SH-SY5Y (cell line): Measurements from ENCODE around the gene PPP1R12B.

Experiments used
- GATA2 ChIP-seq: IDR thresholded peaks from 2 replicates; pipeline ENCODE4 v1.6.1; 2011; ENCODE audit warnings: mild to moderate bottlenecking, low read depth, low read length
- GATA3 ChIP-seq: IDR thresholded peaks from 2 replicates; pipeline ENCODE4 v1.6.1; 2011; ENCODE audit warnings: low read depth, mild to moderate bottlenecking, low read length, moderate library complexity

Gene PPP1R12B

DNA sequence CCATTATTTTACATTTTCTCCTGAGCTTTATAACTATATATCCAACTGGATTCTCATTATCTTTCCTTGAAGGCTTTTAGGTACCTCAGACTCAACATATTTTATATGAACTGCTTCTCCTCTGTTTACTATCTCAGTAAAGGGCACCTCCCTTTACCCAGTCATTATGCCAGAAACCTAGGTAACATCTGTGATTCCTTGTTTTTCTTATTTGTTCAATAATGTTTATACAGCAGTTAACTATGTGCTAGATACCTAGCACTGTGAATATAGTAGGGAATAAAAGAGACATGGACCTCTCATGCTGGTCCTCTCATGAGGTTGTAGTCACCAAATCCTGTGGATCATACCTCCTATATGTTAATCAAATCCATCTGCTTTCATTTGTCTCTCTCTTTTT lies 25.6 kb downstream of the PPP1R12B start:
- TF ChIP-seq GATA3 (no peak), GATA2 (no peak)

DNA sequence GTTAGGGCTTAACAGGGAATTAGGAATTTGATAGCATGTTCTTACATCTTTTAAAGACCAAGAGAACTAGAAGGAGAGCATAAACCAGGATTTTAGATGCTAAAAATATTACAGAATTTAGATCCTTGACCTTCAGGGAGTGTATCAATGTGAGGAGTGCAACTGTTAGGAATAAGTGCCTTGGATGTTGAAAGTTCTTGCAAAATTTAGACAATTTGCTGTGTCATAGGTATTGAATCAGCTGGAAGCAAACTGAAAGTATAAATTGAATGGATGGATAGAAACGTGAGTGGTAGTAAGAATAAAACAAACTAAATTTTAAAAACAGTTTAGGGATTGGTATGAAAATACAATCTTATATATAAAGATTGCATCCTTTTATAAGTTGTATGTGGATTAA lies 27.7 kb downstream of the PPP1R12B start:
- TF ChIP-seq GATA3 (no peak), GATA2 (no peak)

DNA sequence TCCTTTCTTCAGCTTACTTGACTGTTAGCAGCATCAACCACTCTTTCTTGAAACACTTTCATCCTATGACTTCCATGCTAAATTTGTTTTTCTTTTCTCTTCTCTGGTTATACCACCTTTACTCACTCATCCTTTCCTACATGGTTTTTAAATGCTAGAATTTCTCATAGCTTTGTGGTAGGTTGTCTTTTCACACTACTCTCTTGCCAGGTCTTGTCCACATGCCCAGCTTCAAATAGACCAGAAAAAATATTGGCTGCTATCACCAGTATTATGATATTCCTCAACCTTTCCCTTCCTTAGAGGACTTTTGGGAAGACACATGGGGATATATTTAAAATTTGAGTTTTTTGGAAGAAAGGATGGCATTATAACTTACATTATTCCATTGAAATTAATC lies 48.8 kb downstream of the PPP1R12B start:
- TF ChIP-seq GATA3 (no peak), GATA2 (no peak)

DNA sequence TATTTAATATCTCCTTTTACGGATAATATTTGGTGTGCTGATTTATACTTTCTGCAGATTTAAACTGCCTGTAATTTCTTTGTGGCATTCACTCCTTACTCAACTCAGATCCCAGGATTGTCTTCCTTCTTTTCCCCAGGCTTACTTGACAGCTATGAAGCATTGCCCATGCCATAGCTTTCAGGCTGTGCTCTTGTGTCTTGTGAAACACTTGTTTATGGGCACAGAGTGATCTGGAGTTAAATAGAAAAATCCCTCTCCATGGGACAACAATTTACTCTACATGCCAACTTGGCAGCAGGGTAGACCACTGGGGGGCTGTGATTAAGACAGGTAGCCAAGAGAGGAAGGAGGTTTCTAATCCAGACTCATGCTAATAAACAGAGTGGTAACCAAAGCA lies 57.4 kb downstream of the PPP1R12B start:
- no peak for TF ChIP-seq GATA2

DNA sequence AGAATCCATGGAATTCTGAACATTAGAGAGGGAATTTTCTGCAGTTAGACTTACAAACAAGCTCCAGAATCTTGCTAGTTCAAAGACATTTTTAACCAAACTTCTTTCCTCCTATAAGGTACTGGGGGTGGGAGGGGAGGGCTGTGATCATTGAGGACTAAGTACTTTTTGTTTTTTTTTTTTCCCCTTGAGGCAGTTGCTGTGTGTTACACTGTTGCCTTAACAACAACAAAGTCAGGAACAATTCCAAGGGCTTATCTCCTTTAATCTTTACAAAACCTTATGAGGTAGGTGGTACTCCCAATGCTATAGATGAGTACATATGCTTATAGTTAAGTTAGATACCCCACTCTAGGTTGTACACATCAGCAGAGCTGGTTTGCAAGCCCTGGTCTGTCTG lies 62.9 kb downstream of the PPP1R12B start:
- TF ChIP-seq GATA3 (no peak), GATA2 (no peak)

DNA sequence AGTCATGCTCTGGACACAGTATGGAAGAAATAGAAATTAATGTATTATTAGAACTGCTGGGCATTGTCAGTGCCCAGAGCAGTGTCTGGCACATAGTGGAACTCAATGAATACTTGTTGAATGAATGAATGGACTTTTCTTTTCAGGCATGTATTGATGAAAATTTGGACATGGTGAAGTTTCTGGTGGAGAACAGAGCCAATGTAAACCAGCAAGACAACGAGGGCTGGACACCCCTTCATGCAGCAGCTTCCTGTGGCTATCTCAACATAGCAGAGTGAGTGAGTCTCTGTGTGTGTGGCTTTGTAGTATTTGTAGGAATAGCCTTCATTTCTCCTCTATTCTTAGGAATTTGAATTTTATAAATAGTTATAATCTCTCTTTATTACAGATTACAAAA lies 68.1 kb downstream of the PPP1R12B start:
- TF ChIP-seq GATA3 (no peak), GATA2 (no peak)

DNA sequence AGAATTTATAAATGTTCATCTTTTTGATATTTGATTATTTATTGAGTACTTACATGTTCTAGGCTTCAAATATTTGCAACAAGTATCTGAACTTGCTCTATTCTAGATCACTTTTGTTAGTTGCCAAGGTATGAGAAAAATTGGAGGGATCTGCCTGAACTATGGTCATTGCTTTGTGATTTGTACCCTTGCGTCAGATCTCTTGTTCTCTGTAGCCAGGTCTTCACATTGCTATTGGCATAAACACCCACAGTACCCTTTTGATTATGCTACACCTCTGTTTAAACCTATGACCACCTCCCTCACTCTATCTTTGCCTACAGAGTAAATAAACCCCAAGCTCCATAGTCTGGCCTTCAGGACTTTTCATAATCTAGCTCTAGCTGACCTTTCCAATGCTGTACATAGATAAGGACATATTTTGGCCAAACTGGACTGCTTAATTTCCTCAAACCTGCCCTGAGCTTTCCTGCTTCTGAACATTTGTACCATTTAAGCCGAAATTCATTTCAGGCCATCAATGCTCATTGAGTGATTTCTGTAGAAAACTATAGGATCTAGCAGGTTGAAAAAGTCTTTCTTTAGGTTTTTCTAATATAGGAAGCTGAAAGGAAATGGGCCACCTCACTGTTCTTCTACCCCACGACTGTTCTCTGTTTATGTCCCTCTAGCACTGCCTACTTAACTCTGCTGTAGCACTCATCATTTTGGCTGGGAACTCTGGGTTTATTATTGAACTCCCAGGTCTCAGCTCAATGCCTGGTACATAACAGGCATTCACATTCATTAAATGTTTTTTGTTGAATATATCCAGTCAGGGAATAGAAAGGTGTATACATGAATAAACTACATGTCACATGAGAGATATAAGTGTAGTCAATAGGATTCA lies 84.9 kb downstream of the PPP1R12B start:
- TF ChIP-seq GATA2 (no peak), GATA3 (no peak)

DNA sequence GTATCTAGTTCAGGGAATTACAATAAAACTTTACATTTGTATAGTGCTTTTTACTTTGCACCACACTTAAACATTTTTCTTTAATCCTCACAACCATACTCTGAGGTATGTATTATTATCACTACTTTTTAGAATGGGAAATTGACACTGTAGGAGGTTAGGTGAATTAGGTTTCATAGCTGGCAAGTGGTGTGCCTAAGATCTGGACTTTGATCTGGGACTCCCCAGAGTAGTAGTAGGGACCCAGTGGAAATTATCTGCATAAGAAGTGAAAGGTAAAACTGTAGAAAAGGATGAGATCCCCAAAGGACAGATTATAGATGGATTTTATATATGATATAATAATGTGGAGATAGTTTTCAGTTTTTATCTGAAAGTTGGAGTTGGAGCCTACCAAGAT lies 85.6 kb downstream of the PPP1R12B start:
- TF ChIP-seq GATA3 = no peak
- TF ChIP-seq GATA2 = no peak

DNA sequence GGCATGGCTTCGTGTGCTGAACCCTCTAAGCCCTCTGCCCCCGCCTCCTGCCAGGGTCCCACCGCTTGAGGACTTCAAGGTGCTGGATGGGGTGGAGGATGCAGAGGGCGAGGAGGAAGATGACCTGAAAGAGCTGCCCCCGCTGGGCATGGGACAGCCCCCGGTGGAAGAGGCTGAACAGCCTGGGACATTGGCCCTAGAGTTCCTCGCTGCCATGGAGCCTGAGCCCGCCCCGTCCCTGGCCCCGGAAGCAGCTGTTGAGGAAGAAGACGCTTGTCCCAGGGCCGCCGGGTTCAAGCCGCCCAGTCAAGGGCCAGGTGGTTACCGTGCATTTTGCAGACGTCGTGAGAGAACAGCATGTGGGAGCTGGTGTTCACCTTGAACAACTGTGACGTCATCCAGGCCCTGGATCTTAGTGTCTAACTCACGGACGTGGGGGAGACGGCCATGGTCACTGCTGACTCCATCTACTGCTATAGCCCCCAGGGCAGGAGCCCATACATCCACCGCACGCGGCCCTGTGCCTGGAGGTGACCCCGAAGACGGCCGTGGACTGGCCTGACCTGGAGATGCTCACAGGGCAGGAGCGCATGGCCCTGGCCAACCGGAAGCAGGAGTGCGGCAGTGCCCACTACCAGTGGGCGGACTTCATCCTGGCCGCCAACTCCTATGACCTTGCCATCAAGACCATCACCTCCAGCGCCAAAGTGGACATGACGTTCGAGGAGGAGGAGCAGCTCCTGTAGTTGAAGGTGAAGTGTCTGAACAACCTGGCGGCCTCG lies 90.1 kb downstream of the PPP1R12B start:
- TF ChIP-seq GATA2 = no peak

DNA sequence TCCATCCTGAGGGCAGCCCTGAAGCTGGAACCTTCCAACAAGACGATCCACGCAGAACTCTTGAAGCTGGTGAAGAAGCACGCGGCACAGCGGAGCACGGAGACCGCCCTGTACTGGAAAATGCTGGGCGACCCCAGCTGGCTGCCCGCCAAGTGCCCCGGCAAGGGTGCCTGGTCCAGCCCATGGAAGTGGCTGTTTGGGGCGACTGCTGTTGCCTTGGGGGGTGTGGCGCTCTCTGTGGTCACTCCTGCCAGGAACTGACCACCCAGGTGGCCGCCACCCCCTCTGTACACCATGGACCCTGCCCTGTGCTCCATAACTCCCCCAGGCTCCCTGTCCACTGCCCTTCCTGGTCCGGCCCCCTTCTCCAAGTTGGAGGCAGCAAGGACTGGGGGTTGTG lies 90.8 kb downstream of the PPP1R12B start:
- TF ChIP-seq GATA2 (no peak), GATA3 (no peak)

DNA sequence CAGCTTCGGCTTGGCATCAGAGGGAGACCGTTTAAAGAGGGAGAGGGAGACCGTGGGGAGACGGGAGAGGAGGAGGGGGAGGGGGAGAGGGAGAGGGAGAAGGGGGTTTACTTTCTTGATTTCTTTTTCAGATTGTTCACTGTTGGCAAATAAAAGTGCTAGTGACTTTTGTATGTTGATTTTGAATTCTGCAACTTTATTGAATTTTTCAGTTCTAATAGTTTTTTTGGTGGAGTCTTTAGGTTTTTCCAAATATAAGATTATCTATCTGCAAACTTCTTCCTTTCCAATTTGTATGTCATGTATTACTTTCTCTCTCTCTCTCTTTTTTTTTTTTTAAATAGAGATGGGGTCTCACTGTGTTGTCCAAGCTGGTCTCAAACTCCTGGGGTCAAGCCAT lies 104.0 kb downstream of the PPP1R12B start:
- TF ChIP-seq GATA2 (no peak), GATA3 (no peak)

DNA sequence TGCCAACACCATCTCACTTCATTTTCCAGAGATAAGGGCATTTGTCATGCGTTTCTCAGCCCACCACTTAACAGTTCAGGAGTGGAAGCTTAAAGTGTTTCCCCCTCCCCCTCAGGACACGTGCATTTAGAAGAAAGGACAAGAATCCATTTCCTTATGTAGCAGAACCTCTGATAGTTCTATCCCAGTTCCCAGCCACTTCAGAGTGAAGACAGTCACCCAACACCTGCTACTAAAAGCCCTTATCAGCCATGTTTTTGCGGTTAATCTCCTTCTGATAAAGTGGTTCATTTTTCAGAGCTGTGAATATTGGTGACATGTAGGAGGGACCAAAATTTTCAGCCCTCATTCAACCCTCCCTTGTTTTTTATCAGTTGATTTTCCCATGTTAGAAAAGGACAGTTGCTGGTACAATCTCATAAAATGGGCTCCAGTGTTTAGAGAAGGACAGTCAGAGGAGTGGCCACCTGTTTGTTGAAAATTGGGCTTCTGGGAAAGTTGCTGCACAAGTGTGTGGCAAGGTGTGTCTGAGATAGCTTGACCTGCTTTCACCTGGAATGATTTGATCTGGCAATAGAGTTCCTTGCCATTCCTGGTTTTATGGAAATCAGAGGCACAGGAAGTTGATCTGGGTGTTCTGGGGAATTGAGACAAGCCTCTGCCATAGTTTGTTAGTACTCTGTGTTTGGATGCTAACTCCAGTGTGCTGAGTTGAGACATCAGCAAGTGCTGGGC lies 114.0 kb downstream of the PPP1R12B start:
- TF ChIP-seq GATA2 (no peak), GATA3 (no peak)

DNA sequence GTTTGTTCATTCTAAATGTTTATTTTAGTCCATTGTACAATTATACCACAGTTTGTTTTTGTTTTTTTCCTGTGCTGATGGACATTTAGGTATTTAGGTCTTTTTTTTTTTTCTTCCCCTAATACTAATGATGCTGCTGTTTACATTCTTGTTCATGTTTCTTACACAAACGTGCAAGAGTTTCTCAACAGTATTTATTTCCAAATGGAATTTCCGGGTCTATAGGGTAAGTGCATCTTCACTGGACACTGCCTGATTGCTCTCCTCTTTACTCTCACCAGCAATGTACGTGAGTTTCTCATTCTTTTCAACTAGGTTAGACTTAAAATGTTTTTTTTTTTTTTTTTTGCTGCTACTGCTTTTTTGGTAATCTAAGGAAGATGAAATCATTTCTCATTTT lies 122.7 kb downstream of the PPP1R12B start:
- no peak for TF ChIP-seq GATA2
- no peak for TF ChIP-seq GATA3

DNA sequence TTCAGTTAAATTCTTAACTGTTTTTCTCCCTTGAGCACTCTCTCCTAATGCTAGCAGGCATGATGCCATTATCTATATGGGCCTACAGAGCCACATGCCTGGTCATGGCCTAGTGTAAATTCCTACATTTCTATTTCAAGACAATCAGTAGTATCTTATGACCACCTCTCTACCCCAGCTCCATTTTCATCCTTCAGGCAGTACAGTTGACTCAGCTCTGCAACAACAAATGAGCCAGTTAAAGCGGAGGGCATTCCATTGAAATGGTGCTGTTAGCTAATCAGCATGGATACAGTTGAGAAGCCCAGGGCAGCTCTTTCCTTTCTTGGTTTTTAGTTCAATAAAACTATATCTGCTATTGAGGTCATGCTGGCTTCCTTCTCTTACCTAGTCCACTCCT lies 150.0 kb downstream of the PPP1R12B start:
- TF ChIP-seq GATA2 = no peak
